Hematopoietic multipotent progenitor cell (in vitro differentiated cells): ENCODE data around the gene HSPH1. TPM values are rescaled to one million over a fixed set of nuclear protein-coding genes. Genes with fewer than 3 reads are reported as not detected.

Experiments
- DNase-seq, 3 donors: peaks; one replicate each; pipeline ENCODE4 v3.0.0-alpha.2; 2011 to 2015; ENCODE audit warnings: low read depth in 2 of 3, low spot score in 2 of 3
- total RNA-seq: library from RNA; depleted of rRNA; stranded (reverse); fragments of >200 nt; gene quantifications from one replicate; pipeline ENCODE4 v1.2.3, GENCODE V29; 2012

Gene HSPH1
- total RNA-seq, 1 donor: 9.2 TPM

- no peak for DNase-seq
Measured at GRCh38 chr13:31134039-31134711, 27.5 kb downstream of the HSPH1 start.

- DNase-seq: no peak
Measured at GRCh38 chr13:31133621-31134020, 28.1 kb downstream of the HSPH1 start.

- no peak for DNase-seq
Measured at GRCh38 chr13:31131470-31131961, 30.2 kb downstream of the HSPH1 start.

- no peak for DNase-seq
Measured at GRCh38 chr13:31129419-31129818, 32.3 kb downstream of the HSPH1 start.

- DNase-seq: no peak
Measured at GRCh38 chr13:31124204-31124603, 37.5 kb downstream of the HSPH1 start.

GRCh38 chr13:31122544-31123260 is 39.0 kb downstream of the HSPH1 start:
- DNase-seq: no peak

- DNase-seq: no peak
Measured at GRCh38 chr13:31122143-31122542, 39.6 kb downstream of the HSPH1 start.

- no peak for DNase-seq
Measured at GRCh38 chr13:31121379-31122140, 40.1 kb downstream of the HSPH1 start.

GRCh38 chr13:31119966-31120700 is 41.6 kb downstream of the HSPH1 start:
- no peak for DNase-seq

- DNase-seq: no peak
Measured at GRCh38 chr13:31119526-31119925, 42.2 kb downstream of the HSPH1 start.

- no peak for DNase-seq
Measured at GRCh38 chr13:31116224-31116623, 45.5 kb downstream of the HSPH1 start.

GRCh38 chr13:31115616-31116015 is 46.1 kb downstream of the HSPH1 start:
- DNase-seq: no peak

GRCh38 chr13:31114641-31115040 is 47.1 kb downstream of the HSPH1 start:
- DNase-seq: no peak

GRCh38 chr13:31111136-31111535 is 50.6 kb downstream of the HSPH1 start:
- no peak for DNase-seq

- DNase-seq: no peak
Measured at GRCh38 chr13:31110617-31111016, 51.1 kb downstream of the HSPH1 start.

GRCh38 chr13:31110169-31110568 is 51.5 kb downstream of the HSPH1 start:
- no peak for DNase-seq

GRCh38 chr13:31107109-31107508 is 54.6 kb downstream of the HSPH1 start:
- no peak for DNase-seq

- DNase-seq: no peak
Measured at GRCh38 chr13:31105856-31106255, 55.8 kb downstream of the HSPH1 start.

GRCh38 chr13:31105020-31105795 is 56.5 kb downstream of the HSPH1 start:
- no peak for DNase-seq

GRCh38 chr13:31102905-31103304 is 58.8 kb downstream of the HSPH1 start:
- no peak for DNase-seq
